Measurements from ENCODE around the gene SPRED2.

SPRED2 gene

GRCh38 chr2:65316072-65316471 is 116.3 kb downstream of the SPRED2 start:
- no peak for DNase-seq (ENCODE audit: extremely low read depth in 1 of 2, low read depth in 1 of 2)

DNA sequence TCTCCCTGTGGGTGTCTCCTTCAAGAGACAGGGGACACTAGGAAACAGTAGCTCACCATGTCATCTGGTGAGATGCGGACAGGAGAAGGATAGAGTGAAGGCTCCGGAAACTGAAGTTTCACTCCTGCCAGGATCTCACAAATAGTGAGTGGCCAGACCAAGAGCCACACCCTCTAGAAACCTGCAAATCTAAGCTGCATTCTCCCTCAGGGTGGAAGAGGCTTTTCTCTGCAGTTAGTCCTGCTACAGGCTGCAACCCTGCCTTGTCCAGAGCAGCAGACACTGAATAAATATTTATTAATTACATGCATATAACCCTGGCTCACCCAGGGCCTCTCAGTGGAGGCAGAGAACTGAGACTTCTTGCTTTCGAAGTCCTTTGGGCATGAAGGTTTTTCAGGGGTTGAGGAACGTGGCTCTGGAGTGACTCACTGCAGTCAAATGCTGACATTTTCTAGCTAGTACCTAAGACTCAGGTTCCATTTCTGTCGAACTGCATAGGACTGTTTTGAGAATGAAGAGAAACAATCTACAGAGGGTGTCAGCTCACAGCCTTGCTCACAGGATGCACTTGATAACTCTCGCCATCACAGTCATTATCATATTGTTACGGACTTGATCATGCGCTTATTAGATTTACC is 117.5 kb downstream of the SPRED2 start:
- no peak for DNase-seq (ENCODE audit: extremely low read depth in 1 of 2, low read depth in 1 of 2)

GRCh38 chr2:65313954-65314256 is 118.5 kb downstream of the SPRED2 start:
- DNase-seq (ENCODE audit: extremely low read depth in 1 of 2, low read depth in 1 of 2), result no peak

DNA sequence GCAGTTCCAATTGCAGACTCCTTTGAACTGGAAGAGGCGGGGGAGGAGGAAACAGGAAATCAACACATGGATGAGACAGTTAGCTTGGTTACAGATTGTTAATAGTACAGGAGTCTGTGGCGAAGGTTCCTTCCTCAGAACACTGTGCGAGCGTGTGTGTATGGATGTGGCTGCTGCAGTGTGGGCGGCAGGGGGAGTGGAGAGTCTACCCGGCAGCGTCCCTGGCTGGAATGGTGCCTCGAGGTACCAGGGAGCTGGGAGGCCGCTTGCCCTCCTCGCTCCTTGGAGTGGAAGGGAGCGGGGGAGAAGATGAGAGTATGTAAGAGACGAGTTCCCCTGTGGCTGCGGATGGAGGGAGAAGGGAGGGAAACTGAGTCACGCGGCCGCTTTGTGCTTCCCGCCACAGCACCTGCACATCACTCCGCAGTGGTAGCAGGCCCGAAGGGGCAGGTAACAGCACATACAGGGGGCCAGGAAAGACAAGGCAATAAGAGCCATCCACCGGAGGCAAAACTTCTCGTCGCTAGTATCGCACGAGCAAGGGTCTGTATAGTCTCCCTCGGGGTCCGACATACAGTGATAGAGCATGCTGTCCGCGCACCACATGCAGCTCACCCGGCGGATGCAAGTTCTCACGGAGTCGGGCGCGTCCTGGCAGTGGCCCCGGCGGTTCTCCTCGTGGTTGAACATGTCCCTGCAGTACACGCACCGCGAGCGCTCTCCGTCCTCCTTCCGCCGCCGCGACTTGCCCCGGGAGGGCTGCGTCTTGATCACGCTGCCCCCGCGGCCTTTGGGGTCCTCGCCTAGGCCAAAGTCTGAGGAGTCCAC is 119.1 kb downstream of the SPRED2 start:
- no peak for DNase-seq (ENCODE audit: extremely low read depth in 1 of 2, low read depth in 1 of 2)

- no peak for DNase-seq (ENCODE audit: extremely low read depth in 1 of 2, low read depth in 1 of 2)
These were observed 120.8 kb downstream of the SPRED2 start for GRCh38 chr2:65311596-65311995.

DNA sequence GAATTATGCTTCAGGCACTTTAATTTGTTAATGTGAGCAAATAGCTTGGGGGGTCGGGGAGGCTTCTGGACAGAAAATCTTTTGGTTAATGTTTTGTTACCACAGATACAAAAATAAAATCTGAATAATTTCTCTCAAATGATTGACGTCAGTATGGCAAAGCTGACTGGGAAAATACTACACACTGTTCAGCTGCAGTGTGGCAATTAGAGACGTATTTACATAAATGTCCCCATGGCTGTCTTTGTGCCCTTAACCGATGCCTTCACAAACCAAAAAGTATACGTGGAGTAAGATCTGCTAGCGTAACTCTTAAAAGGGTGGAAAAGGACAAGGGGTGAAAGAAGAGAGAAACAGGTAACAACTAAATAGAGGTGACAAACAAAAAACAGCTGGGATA is 121.3 kb downstream of the SPRED2 start:
- DNase-seq (ENCODE audit: extremely low read depth in 1 of 2, low read depth in 1 of 2), result no peak

DNA sequence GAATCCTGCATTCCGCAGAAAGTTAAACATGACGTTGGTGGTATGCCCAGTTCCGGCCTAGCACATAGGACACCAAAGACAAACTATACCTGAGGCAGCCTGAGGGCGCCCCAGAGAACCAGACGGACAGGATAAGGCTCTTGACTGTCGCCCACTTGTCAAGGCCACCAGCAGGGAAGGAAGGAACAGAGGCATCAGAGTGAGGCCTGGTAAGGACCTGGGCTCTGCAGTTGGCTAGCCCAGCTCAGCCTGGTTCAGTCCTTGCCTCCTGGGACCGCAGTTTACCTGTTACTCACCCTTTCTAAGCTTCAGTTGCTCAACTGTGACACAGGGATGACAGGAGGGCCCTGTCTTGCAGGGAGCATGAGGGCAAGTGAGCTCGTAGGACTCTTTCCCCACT is 122.7 kb downstream of the SPRED2 start:
- DNase-seq (ENCODE audit: extremely low read depth in 1 of 2, low read depth in 1 of 2), result no peak

GRCh38 chr2:65305934-65306333 is 126.5 kb downstream of the SPRED2 start:
- no peak for DNase-seq (ENCODE audit: extremely low read depth in 1 of 2, low read depth in 1 of 2)

DNA sequence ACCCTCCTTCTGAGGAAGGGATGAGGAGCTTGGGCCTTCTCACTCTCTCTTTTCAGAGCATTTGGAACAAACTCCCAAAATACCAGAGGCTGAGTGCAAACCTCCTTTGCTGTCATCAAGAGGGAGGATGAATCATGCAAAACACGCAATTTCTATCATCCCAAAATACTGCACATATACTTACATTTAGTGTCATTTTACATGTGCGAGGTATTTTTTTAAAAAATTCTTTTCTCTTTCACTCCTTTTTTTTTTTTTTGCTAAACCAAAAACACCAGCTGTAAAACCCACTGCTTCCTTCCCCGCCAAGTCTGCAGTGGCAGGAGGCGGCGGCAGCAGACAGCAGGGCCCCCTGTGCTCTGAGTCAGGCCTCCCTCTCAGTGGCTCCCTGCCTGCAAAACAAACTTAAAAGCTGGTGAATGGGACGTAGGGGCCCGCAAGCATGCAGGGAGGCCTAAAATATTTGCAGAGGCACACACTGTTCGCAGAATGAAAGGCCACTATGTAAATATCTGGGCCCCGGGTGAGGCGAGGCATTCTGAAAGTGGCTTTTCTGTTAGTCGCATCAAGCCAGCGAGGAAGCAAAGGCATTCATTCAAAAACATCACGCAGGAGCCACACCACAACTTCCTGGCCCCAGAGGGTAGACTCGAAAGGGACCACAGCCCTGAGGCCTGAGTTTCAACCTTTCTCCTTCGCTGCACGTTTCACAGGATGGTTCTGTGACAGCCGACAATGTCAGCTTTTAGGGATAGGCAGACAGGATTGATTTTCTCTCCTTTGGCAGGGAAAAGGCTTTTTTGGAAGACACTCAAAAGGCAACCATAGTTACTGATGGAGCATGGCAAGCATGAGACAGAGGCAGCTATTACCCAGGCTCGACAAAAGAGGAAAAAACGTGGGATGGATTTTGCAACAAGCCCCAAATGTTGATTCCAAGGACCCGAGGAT is 131.4 kb downstream of the SPRED2 start:
- peak; percentile 45 to 46 for DNase-seq (ENCODE audit: extremely low read depth in 1 of 2, low read depth in 1 of 2)

DNA sequence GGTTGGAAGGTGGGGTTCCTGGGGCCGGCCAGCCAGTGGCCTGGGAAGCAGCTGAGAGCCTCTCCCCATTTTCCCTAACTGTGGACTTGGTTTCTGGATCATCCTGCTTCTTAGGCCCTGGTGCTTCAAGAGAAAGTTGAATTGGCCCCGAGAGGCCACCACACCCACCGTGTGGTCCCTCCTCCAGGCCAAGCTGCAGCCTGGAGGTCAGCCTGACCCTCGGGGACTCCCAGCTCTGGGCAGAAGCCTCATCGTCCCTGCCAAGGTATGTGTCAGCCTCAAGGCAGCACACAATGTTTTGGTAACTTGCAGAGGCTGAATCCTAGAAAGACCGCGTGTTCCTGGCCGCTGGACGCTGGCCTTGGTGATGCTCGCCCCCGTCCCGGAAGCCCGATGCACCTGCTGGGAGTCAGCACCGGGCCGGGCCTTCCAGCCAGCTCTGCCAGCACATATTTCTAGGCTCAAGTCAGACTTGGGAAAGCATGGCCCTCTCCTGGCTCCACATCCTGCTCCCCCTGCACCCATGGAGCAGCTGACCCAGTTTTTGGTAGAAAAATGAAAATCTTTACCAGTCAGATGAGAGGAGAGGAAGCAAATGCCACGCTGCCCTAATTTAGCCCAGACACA is 132.2 kb downstream of the SPRED2 start:
- no peak for DNase-seq (ENCODE audit: extremely low read depth in 1 of 2, low read depth in 1 of 2)

DNA sequence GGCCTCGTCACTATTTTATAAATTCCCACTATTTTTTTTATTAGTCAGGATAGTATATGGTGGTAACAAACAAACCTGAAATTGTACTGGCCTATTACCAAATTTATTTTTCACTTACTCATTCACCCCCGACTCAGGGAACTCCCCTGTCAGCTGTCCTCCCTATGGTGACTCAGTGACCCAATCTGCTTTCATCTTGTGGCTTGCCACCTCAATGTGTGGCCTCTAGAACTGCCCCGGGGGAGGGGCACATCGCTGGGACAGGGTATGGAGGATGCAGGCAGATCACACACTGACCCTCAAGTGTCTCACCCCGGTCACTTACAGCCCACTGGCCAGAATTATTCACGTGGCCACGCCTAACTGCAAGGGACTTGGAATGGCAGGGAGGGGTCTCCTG is 133.2 kb downstream of the SPRED2 start:
- DNase-seq (ENCODE audit: extremely low read depth in 1 of 2, low read depth in 1 of 2), result no peak

- DNase-seq (ENCODE audit: extremely low read depth in 1 of 2, low read depth in 1 of 2), result no peak
These were observed 134.3 kb downstream of the SPRED2 start for GRCh38 chr2:65298089-65298488.

DNA sequence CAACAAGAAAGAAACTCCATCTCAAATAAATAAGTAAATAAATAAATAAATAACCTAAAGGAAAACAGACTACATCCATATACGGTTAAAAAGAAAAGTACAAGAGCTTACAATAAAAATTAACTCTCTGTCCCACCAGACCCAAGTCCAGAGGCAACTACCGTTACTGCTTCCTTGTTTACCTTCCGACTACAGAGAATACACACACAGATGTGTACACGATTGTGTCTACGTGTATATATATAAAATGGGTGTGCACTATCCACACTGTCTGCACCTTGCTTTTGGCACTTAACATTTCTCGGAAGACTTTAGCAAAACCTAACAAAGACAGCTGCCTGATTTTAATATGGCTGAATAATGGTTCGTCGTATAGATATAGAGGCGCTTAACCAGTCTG is 134.9 kb downstream of the SPRED2 start:
- DNase-seq (ENCODE audit: extremely low read depth in 1 of 2, low read depth in 1 of 2), result no peak

GRCh38 chr2:65296971-65297370 is 135.4 kb downstream of the SPRED2 start:
- no peak for DNase-seq (ENCODE audit: extremely low read depth in 1 of 2, low read depth in 1 of 2)

DNA sequence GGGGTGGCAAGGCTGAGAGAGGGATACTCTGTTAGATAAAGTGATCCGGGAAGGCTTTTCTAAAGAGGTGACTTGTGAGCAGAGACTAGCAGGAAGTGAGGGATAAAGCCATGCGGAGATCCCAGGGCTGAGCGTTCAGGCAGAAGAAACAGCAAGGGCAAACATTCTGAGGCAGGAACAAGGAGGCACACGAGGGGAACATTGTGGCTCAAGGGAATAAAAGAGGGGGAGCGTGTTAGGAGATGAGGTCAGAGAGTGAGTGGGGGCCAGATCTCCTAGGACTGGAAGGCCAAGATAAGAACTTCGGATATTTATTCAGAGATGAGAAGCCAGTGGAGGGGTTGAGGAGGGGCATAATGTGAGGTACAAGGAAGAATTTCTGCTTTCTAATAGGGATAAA is 137.7 kb downstream of the SPRED2 start:
- DNase-seq (ENCODE audit: extremely low read depth in 1 of 2, low read depth in 1 of 2), result no peak

DNA sequence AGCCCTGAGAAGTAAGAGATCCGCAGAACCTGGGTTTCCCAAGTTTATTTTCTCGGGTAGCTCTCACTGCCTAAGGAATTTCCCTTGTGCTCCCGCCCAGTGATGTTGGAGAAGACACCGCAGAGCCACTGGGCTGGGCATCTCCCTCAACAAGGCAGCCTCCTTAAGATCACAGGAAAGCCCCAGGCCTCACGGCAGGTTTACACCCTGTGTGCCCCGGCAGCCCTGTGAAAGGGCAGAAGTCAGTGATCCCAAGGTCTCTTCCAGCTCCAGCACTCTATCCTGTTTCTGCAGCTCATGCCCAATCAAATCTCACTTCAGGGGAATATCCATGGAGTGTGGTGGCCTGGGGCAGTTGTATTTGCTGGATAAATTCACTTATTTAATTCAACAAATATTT is 138.3 kb downstream of the SPRED2 start:
- DNase-seq (ENCODE audit: extremely low read depth in 1 of 2, low read depth in 1 of 2), result no peak

- DNase-seq (ENCODE audit: extremely low read depth in 1 of 2, low read depth in 1 of 2), result no peak
These were observed 139.0 kb downstream of the SPRED2 start for GRCh38 chr2:65293376-65293775.

DNA sequence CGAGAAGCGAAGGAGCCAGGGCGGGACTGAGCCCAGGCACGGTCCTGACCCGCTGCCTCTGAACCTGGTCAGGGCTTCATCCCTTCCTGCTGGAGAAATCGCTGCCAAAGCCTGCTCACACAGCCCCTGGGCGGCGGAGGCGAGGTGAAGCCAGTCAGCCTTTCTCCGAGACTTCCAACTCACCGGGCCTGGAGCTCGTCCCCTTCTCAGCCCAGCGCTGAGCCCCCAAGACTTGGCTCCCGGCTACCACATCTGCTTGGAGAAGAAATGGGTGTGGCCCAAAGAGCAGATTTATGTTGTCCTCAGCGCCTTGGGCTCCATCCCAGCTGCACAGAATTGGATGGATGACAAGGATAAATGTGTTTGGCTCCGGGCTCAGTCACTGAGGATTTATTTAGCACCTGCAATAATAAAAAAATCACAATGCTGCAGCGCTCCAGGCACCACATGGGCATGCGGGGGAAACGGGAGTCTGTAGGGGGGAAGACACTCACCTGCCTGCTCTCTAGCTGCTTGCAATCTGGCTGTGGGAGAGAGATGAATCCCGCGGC is 139.9 kb downstream of the SPRED2 start:
- no peak for DNase-seq (ENCODE audit: extremely low read depth in 1 of 2, low read depth in 1 of 2)

DNA sequence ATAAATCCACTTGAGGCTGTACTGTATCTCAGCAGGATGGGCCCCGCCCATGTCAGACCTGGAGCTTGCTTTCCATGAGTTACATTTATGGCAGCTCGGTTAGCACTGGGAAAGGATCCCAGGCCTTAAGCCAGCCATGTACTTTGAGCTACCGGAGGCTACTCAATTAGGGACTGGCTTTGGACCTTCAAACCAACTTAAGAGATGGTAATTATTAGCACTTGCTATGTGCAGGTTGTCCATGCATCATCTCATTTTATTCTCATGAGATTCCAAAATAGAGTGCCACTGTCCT is 140.3 kb downstream of the SPRED2 start:
- no peak for DNase-seq (ENCODE audit: extremely low read depth in 1 of 2, low read depth in 1 of 2)

GRCh38 chr2:65291216-65292105 is 140.9 kb downstream of the SPRED2 start:
- no peak for DNase-seq (ENCODE audit: extremely low read depth in 1 of 2, low read depth in 1 of 2)
